Neural crest cell (in vitro differentiated cells): ENCODE measurements around the gene TBL2. TPM values are rescaled to one million over a fixed set of nuclear protein-coding genes. Genes with fewer than 3 reads are reported as not detected.
A peak's percentile ranks its signal among the peaks of the same experiment; 100 is the strongest.
"Not testable (repeated sequence)": the region's sequence is repeated elsewhere in the genome, so short reads cannot be mapped to it uniquely, and the experiment has no call there.

Experiments
- DNase-seq: peaks from one replicate; pipeline ENCODE4 v3.0.0; 2021; ENCODE audit warnings: low read depth, mixed read lengths, low spot score
- H3K27ac Mint-ChIP-seq: one replicate; pipeline ENCODE4 v1.8.0; 2021; ENCODE audit warnings: mild to moderate bottlenecking, mixed read lengths; ENCODE audit not compliant: unreplicated experiment
- H3K27me3 Mint-ChIP-seq: 2 replicates; pipeline ENCODE4 v1.8.0; 2021; ENCODE audit warnings: low read depth, mild to moderate bottlenecking, mixed read lengths
- H3K36me3 Mint-ChIP-seq: 2 replicates; pipeline ENCODE4 v1.8.0; 2021; ENCODE audit warnings: low read depth, mild to moderate bottlenecking, mixed read lengths
- H3K4me1 Mint-ChIP-seq: 2 replicates; pipeline ENCODE4 v1.8.0; 2021; ENCODE audit warnings: mixed read lengths
- H3K4me3 Mint-ChIP-seq: one replicate; pipeline ENCODE4 v1.8.0; 2021; ENCODE audit warnings: mild to moderate bottlenecking, mixed read lengths
- H3K9me3 Mint-ChIP-seq: 2 replicates; pipeline ENCODE4 v1.8.0; 2021; ENCODE audit warnings: mixed read lengths
- CTCF ChIP-seq: fragments of 200-600 bp; sonication (generic); conservative IDR thresholded peaks from 2 replicates; pipeline ENCODE4 v1.5.0; 2021; ENCODE audit warnings: antibody characterized with exemption, mild to moderate bottlenecking
- total RNA-seq: library from RNA; stranded (reverse); gene quantifications from 2 replicates; pipeline ENCODE4 v1.2.1, GENCODE V29; 2021

Gene TBL2
- total RNA-seq, 1 donor from 2014 or later: 45.6 TPM

GRCh38 chr7:73585196-73585595, 6.8 kb upstream of the TBL2 start:
- no peak overlapping the region for H3K27ac Mint-ChIP-seq
- no peaks in the 10 kb centered on the region for H3K9me3 Mint-ChIP-seq
- H3K4me1 Mint-ChIP-seq: peaks cover 5% of the 10 kb centered on the region
- peaks cover 3% of the 10 kb centered on the region for H3K27me3 Mint-ChIP-seq
- DNase-seq: no peak
- no peaks in the 10 kb centered on the region for H3K36me3 Mint-ChIP-seq
- H3K4me3 Mint-ChIP-seq: no peak overlapping the region
- TF ChIP-seq CTCF: no peak

GRCh38 chr7:73582664-73583202, 4.4 kb upstream of the TBL2 start:
- Mint-ChIP-seq H3K4me3 (no peak overlapping the region), H3K36me3 (no peaks in the 10 kb centered on the region), H3K9me3 (no peaks in the 10 kb centered on the region), H3K27me3 (peaks cover 3% of the 10 kb centered on the region), H3K27ac (no peak overlapping the region), H3K4me1 (peaks cover 16% of the 10 kb centered on the region)
- no peak for DNase-seq
- TF ChIP-seq CTCF: no peak

- not testable (repeated sequence) for H3K27ac Mint-ChIP-seq, H3K9me3 Mint-ChIP-seq, DNase-seq, H3K27me3 Mint-ChIP-seq, H3K36me3 Mint-ChIP-seq, H3K4me3 Mint-ChIP-seq
- peaks cover 29% of the 10 kb centered on the region for H3K4me1 Mint-ChIP-seq
These were observed 2.6 kb upstream of the TBL2 start for GRCh38 chr7:73581006-73581405.

- Mint-ChIP-seq H3K36me3 (peaks cover 5% of the 10 kb centered on the region), H3K4me3 (peak overlapping the region; percentile 88), H3K9me3 (no peaks in the 10 kb centered on the region), H3K27me3 (no peaks in the 10 kb centered on the region), H3K4me1 (peaks cover 29% of the 10 kb centered on the region), H3K27ac (peak overlapping the region; percentile 81)
- TF ChIP-seq CTCF: no peak
- DNase-seq: no peak
These were observed 595 bp downstream of the TBL2 start for GRCh38 chr7:73577627-73578341.

GRCh38 chr7:73573791-73574190, 4.6 kb downstream of the TBL2 start:
- no peaks in the 10 kb centered on the region for H3K27me3 Mint-ChIP-seq
- peaks cover 19% of the 10 kb centered on the region for H3K4me1 Mint-ChIP-seq
- H3K9me3 Mint-ChIP-seq: no peaks in the 10 kb centered on the region
- no peak for TF ChIP-seq CTCF
- H3K4me3 Mint-ChIP-seq: peak overlapping the region; percentile 17
- H3K27ac Mint-ChIP-seq: no peak overlapping the region
- no peak for DNase-seq
- H3K36me3 Mint-ChIP-seq: peaks cover 16% of the 10 kb centered on the region

GRCh38 chr7:73573276-73573675, 5.1 kb downstream of the TBL2 start:
- H3K4me3 Mint-ChIP-seq: no peak overlapping the region
- H3K36me3 Mint-ChIP-seq: peaks cover 16% of the 10 kb centered on the region
- H3K4me1 Mint-ChIP-seq: peaks cover 15% of the 10 kb centered on the region
- H3K27ac Mint-ChIP-seq: no peak overlapping the region
- no peak for DNase-seq
- H3K9me3 Mint-ChIP-seq: no peaks in the 10 kb centered on the region
- H3K27me3 Mint-ChIP-seq: no peaks in the 10 kb centered on the region
- TF ChIP-seq CTCF: no peak
